H9 (cell line): ENCODE data around the gene P3H2. TPM values are rescaled to one million over a fixed set of nuclear protein-coding genes. Genes with fewer than 3 reads are reported as not detected.

Source experiments
- DNase-seq: peaks from one replicate; pipeline ENCODE4 v3.0.0-alpha.2; 2017
- H2AFZ ChIP-seq: one replicate; pipeline ENCODE4 v1.6.1; 2013; ENCODE audit warnings: mild to moderate bottlenecking, low read length, control low read depth, moderate library complexity
- H2AK5ac ChIP-seq: 2 replicates; pipeline ENCODE4 v1.6.1; 2013; ENCODE audit warnings: low read length, control low read depth, mixed read lengths; ENCODE audit not compliant: insufficient read length
- H2BK120ac ChIP-seq: one replicate; pipeline ENCODE4 v1.6.1; 2013; ENCODE audit warnings: low read depth, mild to moderate bottlenecking, low read length, control low read depth, inconsistent platforms; ENCODE audit not compliant: poor library complexity, severe bottlenecking
- H2BK12ac ChIP-seq: 2 replicates; pipeline ENCODE4 v1.6.1; 2013; ENCODE audit warnings: low read length, control low read depth, mixed read lengths, low read depth; ENCODE audit not compliant: insufficient read length
- H2BK15ac ChIP-seq: 2 replicates; pipeline ENCODE4 v1.6.1; 2013; ENCODE audit warnings: low read depth, low read length, control low read depth
- H2BK20ac ChIP-seq: one replicate; pipeline ENCODE4 v1.6.1; 2013; ENCODE audit warnings: low read depth, mild to moderate bottlenecking, low read length, control low read depth, inconsistent platforms; ENCODE audit not compliant: poor library complexity, severe bottlenecking
- H2BK5ac ChIP-seq: 2 replicates; pipeline ENCODE4 v1.6.1; 2013; ENCODE audit warnings: low read length, control low read depth, mixed read lengths; ENCODE audit not compliant: insufficient read length
- H3K14ac ChIP-seq: 2 replicates; pipeline ENCODE4 v1.6.1; 2013; ENCODE audit warnings: low read length, control low read depth; ENCODE audit not compliant: insufficient read depth
- H3K18ac ChIP-seq: 2 replicates; pipeline ENCODE4 v1.6.1; 2013; ENCODE audit warnings: low read depth, mild to moderate bottlenecking, mixed read lengths, low read length, control low read depth; ENCODE audit not compliant: insufficient read length
- H3K23ac ChIP-seq: 2 replicates; pipeline ENCODE4 v1.6.1; 2013; ENCODE audit warnings: low read length, control low read depth, mixed read lengths, low read depth; ENCODE audit not compliant: insufficient read length
- H3K23me2 ChIP-seq: 2 replicates; pipeline ENCODE4 v1.6.1; 2013; ENCODE audit warnings: low read depth, mild to moderate bottlenecking, mixed read lengths, low read length, control low read depth; ENCODE audit not compliant: insufficient read length, poor library complexity, severe bottlenecking
- H3K27ac ChIP-seq: 2 replicates; pipeline ENCODE4 v1.5.1; 2013; ENCODE audit warnings: low read length, control low read depth, mixed read lengths, low read depth; ENCODE audit not compliant: insufficient read length
- H3K27me3 ChIP-seq: 2 replicates; pipeline ENCODE4 v1.6.1; 2013; ENCODE audit warnings: low read length, control low read depth, inconsistent platforms; ENCODE audit not compliant: insufficient read depth
- H3K4ac ChIP-seq: 2 replicates; pipeline ENCODE4 v1.6.1; 2013; ENCODE audit warnings: low read depth, mild to moderate bottlenecking, control low read depth, inconsistent platforms, low read length, moderate library complexity
- H3K4me1 ChIP-seq: 2 replicates; pipeline ENCODE4 v1.6.1; 2013; ENCODE audit warnings: low read length, control low read depth, inconsistent platforms; ENCODE audit not compliant: insufficient read depth
- H3K4me2 ChIP-seq: 2 replicates; pipeline ENCODE4 v1.6.1; 2013; ENCODE audit warnings: low read length, control low read depth, mixed read lengths; ENCODE audit not compliant: insufficient read length, insufficient read depth
- H3K56ac ChIP-seq: 2 replicates; pipeline ENCODE4 v1.6.1; 2013; ENCODE audit warnings: low read depth, mild to moderate bottlenecking, mixed read lengths, low read length, control low read depth; ENCODE audit not compliant: insufficient read length
- H3K79me1 ChIP-seq: 2 replicates; pipeline ENCODE4 v1.6.1; 2013; ENCODE audit warnings: low read depth, mild to moderate bottlenecking, moderate library complexity, low read length, control low read depth, inconsistent platforms; ENCODE audit not compliant: insufficient read depth, poor library complexity, severe bottlenecking
- H3K79me2 ChIP-seq: 2 replicates; pipeline ENCODE4 v1.6.1; 2013; ENCODE audit warnings: low read length, control low read depth, inconsistent platforms; ENCODE audit not compliant: insufficient read depth
- H3K9ac ChIP-seq: 2 replicates; pipeline ENCODE4 v1.6.1; 2013; ENCODE audit warnings: low read length, control low read depth, mixed read lengths; ENCODE audit not compliant: insufficient read length; ENCODE audit errors: extremely low read depth
- H3K9me3 ChIP-seq: one replicate; pipeline ENCODE4 v1.6.1; 2013; ENCODE audit warnings: low read depth, low read length, inconsistent platforms; ENCODE audit not compliant: control insufficient read depth
- H3T11ph ChIP-seq: one replicate; pipeline ENCODE4 v1.6.1; 2013; ENCODE audit warnings: mild to moderate bottlenecking, low read length, control low read depth, inconsistent platforms
- H4K20me1 ChIP-seq: one replicate; pipeline ENCODE4 v1.6.1; 2013; ENCODE audit not compliant: control insufficient read depth, insufficient read length, insufficient read depth
- H4K5ac ChIP-seq: 2 replicates; pipeline ENCODE4 v1.6.1; 2013; ENCODE audit warnings: low read depth, mild to moderate bottlenecking, mixed read lengths, low read length, control low read depth; ENCODE audit not compliant: insufficient read length
- H4K8ac ChIP-seq: replicated peaks from 2 replicates; pipeline ENCODE4 v1.6.1; 2013; ENCODE audit warnings: low read length, control low read depth, mixed read lengths, low read depth; ENCODE audit not compliant: insufficient read length
- H4K91ac ChIP-seq: 2 replicates; pipeline ENCODE4 v1.6.1; 2013; ENCODE audit warnings: low read depth, mild to moderate bottlenecking, moderate library complexity, mixed read lengths, low read length, control low read depth; ENCODE audit not compliant: insufficient read length
- H3K27ac Mint-ChIP-seq, 3 experiments: 2 replicates in 2 of 3; 3 replicates in 1 of 3; pipeline ENCODE4 v1.8.0; 2020 to 2021; ENCODE audit warnings: mixed read lengths in 3 of 3, mild to moderate bottlenecking in 1 of 3, moderate library complexity in 1 of 3
- H3K27me3 Mint-ChIP-seq: 2 replicates; pipeline ENCODE4 v1.8.0; 2021; ENCODE audit warnings: low read depth, mild to moderate bottlenecking, moderate library complexity, mixed read lengths
- H3K36me3 Mint-ChIP-seq, 3 experiments: 2 replicates in 2 of 3; 3 replicates in 1 of 3; pipeline ENCODE4 v1.8.0; 2020 to 2021; ENCODE audit warnings: low read depth in 3 of 3, mixed read lengths in 3 of 3; ENCODE audit not compliant: insufficient read depth in 1 of 3
- H3K4me1 Mint-ChIP-seq, 2 experiments: 2 replicates each; pipeline ENCODE4 v1.8.0; 2020; ENCODE audit warnings: mixed read lengths in 2 of 2
- H3K4me3 Mint-ChIP-seq, 2 experiments: 2 replicates in 1 of 2; 3 replicates in 1 of 2; pipeline ENCODE4 v1.8.0; 2020 to 2021; ENCODE audit warnings: mild to moderate bottlenecking in 2 of 2, mixed read lengths in 2 of 2, moderate library complexity in 1 of 2
- H3K9me3 Mint-ChIP-seq, 2 experiments: 2 replicates in 1 of 2; 3 replicates in 1 of 2; pipeline ENCODE4 v1.8.0; 2020; ENCODE audit warnings: mild to moderate bottlenecking in 2 of 2, mixed read lengths in 2 of 2, moderate library complexity in 1 of 2
- CTCF ChIP-seq: fragments of 200-600 bp; sonication (generic); conservative IDR thresholded peaks from 3 replicates; pipeline ENCODE4 v1.8.0; 2021; ENCODE audit warnings: antibody characterized with exemption, mild to moderate bottlenecking
- WGBS: extraction: QIAGEN DNeasy Blood & Tissue Kit; methylation state at CpG from one replicate; pipeline ENCODE4 v1.1.7; 2013; ENCODE audit warnings: missing lambda C conversion rate, low lambda C conversion rate, mixed read lengths; ENCODE audit not compliant: insufficient read length; ENCODE audit errors: extremely low coverage; 5-methylcytosine and 5-hydroxymethylcytosine counted together
- total RNA-seq: library from RNA; stranded (reverse); gene quantifications from 2 replicates; pipeline ENCODE4 v1.2.1, GENCODE V29; 2021

The P3H2 gene
- total RNA-seq, 1 experiment from 2014 or later, result 41.5 TPM

DNA sequence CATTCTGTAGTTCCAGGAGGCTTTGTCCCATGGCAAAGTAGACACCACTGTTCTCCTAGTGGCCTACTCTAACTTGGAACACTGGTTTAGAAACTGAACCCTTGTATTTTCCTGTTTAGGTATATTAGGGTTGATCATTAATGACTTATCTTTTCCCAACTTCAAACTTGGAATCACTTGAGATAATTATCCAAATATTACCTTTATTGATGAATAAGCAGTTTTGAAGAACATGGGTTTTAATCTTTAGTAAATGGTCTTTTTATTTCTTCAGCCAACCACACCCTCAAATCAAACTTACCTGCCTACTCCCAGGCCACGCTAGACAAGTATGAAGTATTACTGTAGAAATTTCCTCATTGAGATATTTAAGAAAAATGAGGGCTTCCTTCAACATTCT lies 6.5 kb upstream of the P3H2 start:
- Histone ChIP-seq H2BK120ac (no peak overlapping the region), H4K20me1 (no peaks in the 10 kb centered on the region), H3K4me1 (no peaks in the 10 kb centered on the region), H3K79me2 (no peaks in the 10 kb centered on the region), H2AK5ac (no peak overlapping the region), H4K8ac (no peak overlapping the region), H3K56ac (no peak overlapping the region), H3K79me1 (no peaks in the 10 kb centered on the region), H3T11ph (no peak overlapping the region), H3K23me2 (no peaks in the 10 kb centered on the region), H2BK15ac (no peak overlapping the region), H3K9me3 (no peaks in the 10 kb centered on the region), H2BK12ac (no peak overlapping the region), H2BK5ac (no peak overlapping the region), H3K18ac (no peak overlapping the region), H2BK20ac (no peak overlapping the region), H3K9ac (no peak overlapping the region), H4K5ac (no peak overlapping the region), H3K23ac (no peak overlapping the region), H4K91ac (no peak overlapping the region), H3K4me2 (no peak overlapping the region), H3K4ac (no peak overlapping the region), H2AFZ (no peak overlapping the region), H3K27me3 (no peaks in the 10 kb centered on the region), H3K14ac (no peak overlapping the region), H3K27ac (no peak overlapping the region)
- no peaks in the 10 kb centered on the region for H3K36me3 Mint-ChIP-seq
- H3K9me3 Mint-ChIP-seq, result no peaks in the 10 kb centered on the region
- no peak for TF ChIP-seq CTCF
- peaks cover 13 to 25% of the 10 kb centered on the region in 2 experiments for H3K4me1 Mint-ChIP-seq
- WGBS, result no CpG with 5 or more reads among the region's 1 CpG
- no peak for DNase-seq
- peaks cover 2% of the 10 kb centered on the region for H3K27me3 Mint-ChIP-seq
- H3K4me3 Mint-ChIP-seq, result no peak overlapping the region
- no peak overlapping the region for H3K27ac Mint-ChIP-seq
